Mucosa of rectum (tissue), 2 donors: ENCODE data around the gene SCUBE2.

Experiments used
- H3K27ac ChIP-seq, 2 donors: one replicate each; pipeline ENCODE4 v1.7.0; 2013; ENCODE audit warnings: inconsistent platforms in 2 of 2, low read depth in 2 of 2, low read length in 2 of 2
- H3K27me3 ChIP-seq, 2 donors: one replicate each; pipeline ENCODE4 v1.7.0; 2013; ENCODE audit warnings: low read length in 2 of 2; ENCODE audit not compliant: control insufficient read depth in 2 of 2, insufficient read depth in 2 of 2
- H3K36me3 ChIP-seq, 2 donors: one replicate each; pipeline ENCODE4 v1.7.0; 2013; ENCODE audit warnings: low read length in 2 of 2; ENCODE audit not compliant: control insufficient read depth in 2 of 2, insufficient read depth in 2 of 2
- H3K4me1 ChIP-seq, 2 donors: one replicate each; pipeline ENCODE4 v1.7.0; 2013; ENCODE audit warnings: low read length in 2 of 2, mild to moderate bottlenecking in 1 of 2; ENCODE audit not compliant: control insufficient read depth in 2 of 2, insufficient read depth in 2 of 2
- H3K4me3 ChIP-seq, 2 donors: one replicate each; pipeline ENCODE4 v1.7.0; 2013; ENCODE audit warnings: low read length in 2 of 2
- H3K9ac ChIP-seq, 2 donors: one replicate each; pipeline ENCODE4 v1.7.0; 2013; ENCODE audit warnings: low read length in 2 of 2, low read depth in 1 of 2, mild to moderate bottlenecking in 1 of 2
- H3K9me3 ChIP-seq, 2 donors: one replicate each; pipeline ENCODE4 v1.7.0; 2013; ENCODE audit warnings: low read length in 2 of 2; ENCODE audit not compliant: control insufficient read depth in 2 of 2
- donor health status: healthy.
- donor health status: Normal muscosa, but diverticular disease.

SCUBE2 gene

GRCh38 chr11:9028581-9028980 is 62.8 kb downstream of the SCUBE2 start:
- no peaks in the 10 kb centered on the region for H3K27me3 ChIP-seq
- H3K9ac ChIP-seq, result no peak overlapping the region
- H3K9me3 ChIP-seq, result no peaks in the 10 kb centered on the region
- no peak overlapping the region for H3K27ac ChIP-seq
- H3K4me3 ChIP-seq, result no peak overlapping the region
- no peaks in the 10 kb centered on the region for H3K4me1 ChIP-seq
- no peaks in the 10 kb centered on the region for H3K36me3 ChIP-seq

- Histone ChIP-seq H3K9me3 (no peaks in the 10 kb centered on the region), H3K4me3 (no peak overlapping the region), H3K27me3 (no peaks in the 10 kb centered on the region), H3K4me1 (no peaks in the 10 kb centered on the region), H3K27ac (no peak overlapping the region), H3K9ac (no peak overlapping the region), H3K36me3 (no peaks in the 10 kb centered on the region)
Measured at GRCh38 chr11:9025101-9025850, 66.1 kb downstream of the SCUBE2 start.

- Histone ChIP-seq H3K36me3 (no peaks in the 10 kb centered on the region), H3K27ac (no peak overlapping the region), H3K9me3 (no peaks in the 10 kb centered on the region), H3K27me3 (no peaks in the 10 kb centered on the region), H3K4me3 (no peak overlapping the region), H3K9ac (no peak overlapping the region), H3K4me1 (no peaks in the 10 kb centered on the region)
Measured at GRCh38 chr11:9022961-9023680, 68.3 kb downstream of the SCUBE2 start.

DNA sequence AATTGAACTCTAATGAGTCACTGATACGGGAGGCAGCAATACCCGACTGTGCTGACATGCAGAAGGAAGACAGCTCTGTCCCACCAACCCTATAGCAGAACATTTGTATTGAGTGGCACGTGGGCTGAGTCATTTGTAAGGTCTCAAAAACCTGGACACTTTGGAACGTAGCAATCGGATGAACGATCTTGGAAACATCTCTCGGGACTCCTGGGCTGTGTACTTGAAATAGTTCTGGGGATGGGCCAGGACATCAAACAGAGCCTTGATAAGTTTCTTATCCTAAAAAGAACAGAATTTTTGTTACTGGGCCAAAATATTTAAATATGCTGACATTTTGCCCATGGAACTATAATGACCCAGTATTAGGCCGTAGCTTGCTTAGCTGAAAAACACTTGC is 70.5 kb downstream of the SCUBE2 start:
- no peak overlapping the region for H3K27ac ChIP-seq
- H3K4me3 ChIP-seq, result no peak overlapping the region
- H3K4me1 ChIP-seq, result no peaks in the 10 kb centered on the region
- no peaks in the 10 kb centered on the region for H3K9me3 ChIP-seq
- H3K27me3 ChIP-seq, result no peaks in the 10 kb centered on the region
- no peak overlapping the region for H3K9ac ChIP-seq
- no peaks in the 10 kb centered on the region for H3K36me3 ChIP-seq

DNA sequence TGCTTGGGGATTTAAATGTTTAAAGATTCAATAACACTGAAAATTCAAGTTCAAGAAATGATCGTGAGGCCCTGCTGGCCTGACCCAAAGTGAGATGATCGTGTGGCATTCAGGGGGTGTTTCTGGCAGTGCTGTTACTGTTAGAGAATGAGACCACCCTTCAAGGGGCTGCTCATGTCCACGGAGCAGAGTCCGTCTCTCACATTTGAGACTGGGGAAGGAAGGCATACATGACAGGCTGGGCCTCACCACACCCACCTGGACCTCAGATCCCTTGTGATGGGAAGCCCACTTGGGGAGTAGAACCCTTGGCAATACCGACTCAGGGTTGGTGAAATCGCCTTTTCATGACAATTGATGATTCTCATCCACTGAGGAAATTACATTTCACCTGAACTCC is 71.5 kb downstream of the SCUBE2 start:
- Histone ChIP-seq H3K9ac (no peak overlapping the region), H3K4me3 (no peak overlapping the region), H3K9me3 (no peaks in the 10 kb centered on the region), H3K27me3 (no peaks in the 10 kb centered on the region), H3K27ac (no peak overlapping the region), H3K36me3 (no peaks in the 10 kb centered on the region), H3K4me1 (no peaks in the 10 kb centered on the region)

DNA sequence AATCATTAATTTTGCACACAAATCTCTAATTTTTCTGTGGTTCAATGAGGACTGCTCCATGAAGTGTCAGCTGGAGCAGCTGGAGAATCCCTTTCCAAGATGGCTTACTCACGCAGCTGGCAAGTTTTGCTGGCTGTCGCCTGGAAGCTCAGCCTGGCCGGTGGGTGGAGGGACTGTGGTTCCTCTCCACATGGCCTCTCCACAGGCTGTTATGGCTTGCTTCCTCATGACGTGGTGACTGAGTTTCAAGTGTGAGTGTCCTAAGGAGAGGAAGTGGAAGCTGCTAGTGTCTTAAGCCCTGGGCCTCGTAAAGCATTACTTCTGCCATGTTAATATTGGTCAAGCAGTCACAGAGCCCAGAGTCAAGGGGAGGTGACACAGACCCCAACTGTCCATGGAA is 73.6 kb downstream of the SCUBE2 start:
- no peaks in the 10 kb centered on the region for H3K4me1 ChIP-seq
- H3K4me3 ChIP-seq, result no peak overlapping the region
- no peaks in the 10 kb centered on the region for H3K27me3 ChIP-seq
- H3K36me3 ChIP-seq, result no peaks in the 10 kb centered on the region
- no peak overlapping the region for H3K27ac ChIP-seq
- no peak overlapping the region for H3K9ac ChIP-seq
- H3K9me3 ChIP-seq, result no peaks in the 10 kb centered on the region

DNA sequence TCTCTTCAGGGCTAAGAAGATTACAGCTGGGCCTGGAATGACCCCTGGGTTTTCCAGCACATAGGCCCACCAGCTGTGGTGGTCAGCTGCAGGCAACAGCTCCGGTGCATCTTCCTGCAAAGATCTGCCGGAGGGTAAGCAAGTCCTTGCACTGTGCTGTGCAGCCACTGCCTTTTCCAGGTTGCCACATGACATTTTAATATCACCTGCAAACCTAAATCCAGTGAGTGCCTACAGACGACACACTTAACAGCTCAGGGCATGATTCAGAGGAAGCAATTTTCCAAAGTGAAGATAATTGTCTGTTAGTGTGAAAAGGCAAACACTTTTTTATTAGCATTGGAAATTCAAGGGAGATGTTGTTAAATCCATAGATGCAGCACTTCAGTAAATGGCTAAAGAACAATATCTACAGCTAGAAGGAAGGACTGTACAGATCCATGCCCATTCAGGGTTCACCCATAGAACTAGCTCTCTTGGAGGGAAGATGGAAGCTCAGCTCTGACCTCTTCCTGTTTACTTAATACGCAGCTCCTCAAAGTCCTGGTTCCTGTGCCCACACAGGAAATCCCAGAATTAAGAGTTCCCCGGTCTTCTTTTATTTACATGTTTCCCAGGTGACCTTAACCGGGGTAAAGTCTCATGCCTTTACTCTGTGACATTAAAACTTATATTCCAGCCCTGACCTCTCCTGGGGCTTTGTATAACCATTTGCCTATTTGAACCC is 74.3 kb downstream of the SCUBE2 start:
- no peak overlapping the region for H3K27ac ChIP-seq
- H3K9me3 ChIP-seq, result no peaks in the 10 kb centered on the region
- H3K4me3 ChIP-seq, result no peak overlapping the region
- no peaks in the 10 kb centered on the region for H3K27me3 ChIP-seq
- H3K9ac ChIP-seq, result no peak overlapping the region
- H3K36me3 ChIP-seq, result no peaks in the 10 kb centered on the region
- no peaks in the 10 kb centered on the region for H3K4me1 ChIP-seq

- no peak overlapping the region for H3K4me3 ChIP-seq
- no peaks in the 10 kb centered on the region for H3K36me3 ChIP-seq
- H3K4me1 ChIP-seq, result no peaks in the 10 kb centered on the region
- no peak overlapping the region for H3K27ac ChIP-seq
- H3K27me3 ChIP-seq, result no peaks in the 10 kb centered on the region
- no peaks in the 10 kb centered on the region for H3K9me3 ChIP-seq
- H3K9ac ChIP-seq, result no peak overlapping the region
Measured at GRCh38 chr11:9015677-9016076, 75.7 kb downstream of the SCUBE2 start.

DNA sequence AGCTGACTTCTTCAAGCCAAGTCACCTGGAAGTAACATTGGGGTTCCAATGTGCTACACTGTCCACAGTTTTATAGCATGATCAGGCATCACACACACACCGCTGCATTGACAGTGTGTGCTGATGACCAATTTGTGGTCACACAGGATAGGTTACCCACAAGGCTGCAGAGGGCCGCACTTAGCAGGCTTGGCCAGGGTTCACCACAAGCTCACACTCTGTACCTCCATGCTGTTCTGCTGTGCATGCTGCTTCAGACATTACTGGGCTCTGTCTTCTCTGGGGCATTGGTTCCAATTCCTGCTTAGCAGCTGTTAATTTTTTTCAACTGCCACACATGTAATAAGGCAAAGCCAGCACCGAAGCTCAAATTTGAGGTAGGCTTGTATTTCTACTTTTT is 76.6 kb downstream of the SCUBE2 start:
- no peaks in the 10 kb centered on the region for H3K4me1 ChIP-seq
- H3K9ac ChIP-seq, result no peak overlapping the region
- no peaks in the 10 kb centered on the region for H3K27me3 ChIP-seq
- H3K27ac ChIP-seq, result no peak overlapping the region
- no peak overlapping the region for H3K4me3 ChIP-seq
- no peaks in the 10 kb centered on the region for H3K9me3 ChIP-seq
- H3K36me3 ChIP-seq, result no peaks in the 10 kb centered on the region

- H3K27me3 ChIP-seq, result no peaks in the 10 kb centered on the region
- H3K9ac ChIP-seq, result no peak overlapping the region
- no peaks in the 10 kb centered on the region for H3K9me3 ChIP-seq
- H3K4me1 ChIP-seq, result no peaks in the 10 kb centered on the region
- H3K27ac ChIP-seq, result no peak overlapping the region
- H3K4me3 ChIP-seq, result no peak overlapping the region
- H3K36me3 ChIP-seq, result no peaks in the 10 kb centered on the region
Measured at GRCh38 chr11:9013373-9013772, 78.0 kb downstream of the SCUBE2 start.
